ENCODE results near the gene KRTAP12-2. TPM values are rescaled to one million over a fixed set of nuclear protein-coding genes. Genes with fewer than 3 reads are reported as not detected.
"Not testable (repeated sequence)": the region's sequence is repeated elsewhere in the genome, so short reads cannot be mapped to it uniquely, and the experiment has no call there.

KRTAP12-2 gene
- total RNA-seq, 1 experiment from 2014 or later, result not detected

DNA sequence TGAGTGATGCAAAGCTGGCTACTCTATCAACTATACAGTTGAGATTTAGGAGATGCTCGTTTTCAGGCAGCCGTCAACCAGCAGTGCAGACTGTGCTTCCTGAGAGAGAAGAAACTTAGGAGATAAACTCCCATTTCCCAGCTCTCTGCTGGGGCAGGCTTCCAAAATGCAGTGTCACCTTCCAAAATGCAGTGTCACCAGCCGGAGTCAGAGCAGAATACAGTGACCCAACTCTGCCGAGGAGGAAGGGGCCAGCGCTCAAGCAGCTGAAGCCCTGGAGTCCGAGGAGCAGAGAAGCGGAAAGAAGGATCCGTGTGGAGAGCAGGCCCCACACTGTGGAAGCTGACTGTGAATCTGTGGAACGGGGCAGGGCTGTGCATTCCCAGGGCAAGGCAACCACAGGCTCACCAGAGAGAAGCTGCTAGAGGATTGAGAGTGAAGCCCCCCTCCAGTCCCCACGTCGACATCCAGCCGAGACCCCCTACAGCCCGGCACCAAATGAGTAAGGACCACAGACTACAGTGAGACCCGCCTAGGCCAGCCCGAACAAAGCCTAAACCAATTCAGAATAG lies 15.9 kb upstream of the KRTAP12-2 start:
- no peak overlapping the region for H3K4me3 ChIP-seq (ENCODE audit: insufficient read depth, low read depth, low read length)
- DNase-seq, result no peak
- no peaks in the 10 kb centered on the region for H3K36me3 ChIP-seq (replicated peaks; ENCODE audit: control insufficient read depth, insufficient read depth, low read length)
- H3K27me3 ChIP-seq (ENCODE audit: control insufficient read depth, insufficient read depth, low read length), result no peaks in the 10 kb centered on the region

DNA sequence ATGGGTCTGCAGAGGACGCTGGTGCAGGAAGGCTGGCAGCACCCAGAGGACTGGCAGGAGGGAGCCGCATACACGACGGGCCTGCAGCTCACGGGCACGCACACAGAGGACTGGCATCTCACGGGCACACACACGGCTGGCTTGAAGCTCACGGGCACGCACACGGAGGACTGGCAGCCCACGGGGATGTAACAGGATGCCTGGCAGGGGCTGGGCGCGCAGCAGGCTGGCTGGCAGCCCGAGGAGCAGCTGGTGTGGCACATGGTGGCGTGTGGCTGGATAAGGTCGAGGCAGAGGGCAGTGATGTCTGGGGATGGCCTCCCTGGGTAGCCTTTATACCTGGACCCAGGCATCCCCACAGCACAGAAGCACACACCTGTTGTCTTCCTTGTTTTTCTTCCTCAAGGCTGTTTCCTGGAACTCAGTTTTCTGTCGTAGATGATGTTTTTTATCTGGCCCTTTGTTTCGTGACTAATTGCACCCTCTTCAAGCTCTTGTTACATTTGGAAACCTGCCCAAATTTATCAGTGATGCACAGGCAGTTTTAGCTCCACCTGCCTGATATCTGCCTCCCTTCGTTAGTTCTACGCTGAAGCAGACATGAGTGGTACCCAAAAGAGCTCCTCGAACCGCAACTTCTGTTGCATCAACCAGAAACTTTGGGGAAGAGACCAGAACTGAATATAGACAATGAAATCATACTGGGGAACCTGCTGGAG lies 15.3 kb upstream of the KRTAP12-2 start, which contains the start of gene KRTAP12-1:
Gene KRTAP12-1, minus strand, starts transcription at position 303 of the 719 bp plus-strand sequence. Its CDS starts 40 bp downstream, at position 263.
- H3K36me3 ChIP-seq (replicated peaks; ENCODE audit: control insufficient read depth, insufficient read depth, low read length), result no peaks in the 10 kb centered on the region
- DNase-seq, result no peak
- H3K27me3 ChIP-seq (ENCODE audit: control insufficient read depth, insufficient read depth, low read length), result no peaks in the 10 kb centered on the region
- no peak within 1 kb of the TSS for H3K4me3 ChIP-seq (ENCODE audit: insufficient read depth, low read depth, low read length)

DNA sequence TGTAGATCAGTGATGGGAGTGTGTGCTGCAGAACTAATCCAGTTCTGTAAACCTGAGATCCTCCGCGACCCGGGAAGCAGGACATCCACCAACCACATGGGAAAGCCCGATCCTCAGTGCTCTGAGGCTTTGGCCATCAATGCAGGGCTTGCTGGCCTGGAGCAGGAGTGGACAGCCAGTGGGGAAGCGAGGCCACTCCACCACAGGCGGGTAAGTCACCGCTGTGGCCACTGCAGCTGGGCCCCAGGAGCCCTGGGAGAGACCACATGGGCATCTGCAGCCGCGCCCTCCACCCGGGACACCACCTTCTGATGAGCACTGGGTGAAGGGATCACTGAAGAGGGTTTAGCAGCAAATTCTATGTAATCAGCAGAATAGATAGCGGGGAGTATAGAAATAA lies 14.4 kb upstream of the KRTAP12-2 start:
- no peaks in the 10 kb centered on the region for H3K27me3 ChIP-seq (ENCODE audit: control insufficient read depth, insufficient read depth, low read length)
- no peak overlapping the region for H3K4me3 ChIP-seq (ENCODE audit: insufficient read depth, low read depth, low read length)
- DNase-seq, result no peak
- no peaks in the 10 kb centered on the region for H3K36me3 ChIP-seq (replicated peaks; ENCODE audit: control insufficient read depth, insufficient read depth, low read length)

DNA sequence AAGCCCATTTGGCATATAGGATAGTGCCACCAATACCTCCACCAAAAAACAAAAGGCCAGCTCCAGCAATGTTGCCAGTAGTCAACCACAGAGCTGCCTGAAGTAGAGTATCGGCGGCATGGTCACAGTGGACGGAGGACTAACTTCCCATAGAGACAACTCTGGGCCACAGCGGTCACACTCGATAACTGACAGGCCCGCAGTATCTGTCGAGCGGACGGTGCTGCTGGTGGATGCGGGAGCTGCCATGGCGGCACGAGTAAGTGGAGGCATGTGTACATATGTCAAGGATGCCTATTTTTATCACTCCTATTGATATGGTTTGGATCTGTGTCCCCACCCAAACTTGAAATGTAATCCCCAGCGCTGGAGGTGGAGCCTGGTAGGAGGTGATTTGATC lies 11.2 kb upstream of the KRTAP12-2 start:
- no peak overlapping the region for H3K4me3 ChIP-seq (ENCODE audit: insufficient read depth, low read depth, low read length)
- DNase-seq, result no peak
- H3K27me3 ChIP-seq (ENCODE audit: control insufficient read depth, insufficient read depth, low read length), result no peaks in the 10 kb centered on the region
- H3K36me3 ChIP-seq (replicated peaks; ENCODE audit: control insufficient read depth, insufficient read depth, low read length), result no peaks in the 10 kb centered on the region

DNA sequence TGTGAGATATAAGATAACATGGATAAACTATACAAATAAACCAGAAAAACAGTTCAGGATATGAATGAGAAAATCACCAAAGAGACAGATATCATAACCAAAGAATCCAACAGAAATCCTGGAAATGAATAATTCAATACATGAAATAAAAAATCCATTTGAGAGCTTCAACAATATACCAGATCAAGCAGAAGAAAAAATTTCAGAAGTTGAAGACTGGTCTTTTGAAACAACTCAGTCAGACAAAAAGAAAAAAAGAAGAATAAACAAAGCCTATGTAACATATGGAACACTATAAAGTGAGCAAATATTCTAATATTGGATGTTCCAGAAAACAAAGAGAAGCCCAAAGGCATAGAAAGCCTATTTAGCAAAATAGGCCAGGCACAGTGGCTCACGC lies 5.2 kb upstream of the KRTAP12-2 start:
- DNase-seq, result no peak
- Histone ChIP-seq H3K4me3 (ENCODE audit: insufficient read depth, low read depth, low read length) (no peak overlapping the region), H3K27me3 (ENCODE audit: control insufficient read depth, insufficient read depth, low read length) (no peaks in the 10 kb centered on the region), H3K36me3 (replicated peaks; ENCODE audit: control insufficient read depth, insufficient read depth, low read length) (no peaks in the 10 kb centered on the region)

DNA sequence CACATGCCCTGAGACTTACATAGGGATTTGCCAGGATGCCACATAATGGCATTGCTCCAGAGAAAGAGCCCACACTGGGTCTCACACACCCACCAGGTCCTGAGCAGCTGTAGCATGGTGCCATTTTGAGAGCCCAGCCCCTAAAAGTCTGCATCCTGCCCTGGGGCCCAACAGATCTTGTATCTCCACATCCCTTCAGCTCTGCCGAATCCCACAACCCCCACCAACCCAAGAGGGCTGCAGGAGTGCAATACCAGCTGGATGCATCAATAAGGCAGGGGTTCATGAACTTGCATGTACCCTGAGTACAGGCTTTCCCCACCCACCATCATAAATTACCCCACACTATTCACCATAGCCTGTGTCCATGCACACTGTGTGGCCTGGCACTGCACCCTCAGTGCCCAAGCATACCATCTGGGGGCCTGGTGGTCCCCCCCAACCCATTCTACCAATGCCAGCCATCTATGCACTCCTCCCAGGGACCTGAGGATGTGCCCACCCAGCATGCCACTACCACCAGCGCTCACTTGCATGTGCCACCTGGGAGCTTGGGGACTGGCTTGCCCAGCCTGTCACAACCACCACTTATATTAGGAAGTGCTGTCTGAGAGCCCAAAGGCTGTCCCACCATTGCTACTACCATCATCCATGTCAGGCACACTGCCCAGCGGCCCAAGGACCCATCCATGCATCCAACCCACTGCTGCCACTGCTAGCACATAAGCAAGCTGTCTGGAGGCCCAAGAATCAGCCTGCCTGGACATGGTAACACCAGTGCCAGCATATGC lies 4.1 kb upstream of the KRTAP12-2 start:
- Histone ChIP-seq H3K4me3 (ENCODE audit: insufficient read depth, low read depth, low read length) (no peak overlapping the region), H3K36me3 (replicated peaks; ENCODE audit: control insufficient read depth, insufficient read depth, low read length) (no peaks in the 10 kb centered on the region), H3K27me3 (ENCODE audit: control insufficient read depth, insufficient read depth, low read length) (no peaks in the 10 kb centered on the region)
- no peak for DNase-seq

DNA sequence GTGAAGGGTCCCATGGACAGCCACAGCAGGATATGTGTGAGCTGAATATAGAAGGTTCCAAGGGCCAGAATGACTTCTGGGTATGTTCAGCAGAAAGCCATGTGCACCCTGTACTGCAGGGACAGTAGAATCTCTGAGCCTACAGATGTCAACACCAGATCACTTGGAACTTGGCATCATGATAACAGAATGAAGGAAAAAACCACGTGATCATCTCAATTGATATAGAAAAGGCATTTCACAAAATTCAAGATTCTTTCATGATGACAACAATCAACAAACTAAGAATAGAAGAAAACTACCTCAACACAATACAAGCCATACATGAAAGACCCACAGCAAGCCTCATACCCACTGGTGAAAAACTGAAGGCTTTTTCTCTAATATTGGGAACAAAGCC lies 885 bp upstream of the KRTAP12-2 start:
- Histone ChIP-seq H3K36me3 (replicated peaks; ENCODE audit: control insufficient read depth, insufficient read depth, low read length) (no peaks in the 10 kb centered on the region), H3K4me3 (ENCODE audit: insufficient read depth, low read depth, low read length) (no peak overlapping the region), H3K27me3 (ENCODE audit: control insufficient read depth, insufficient read depth, low read length) (no peaks in the 10 kb centered on the region)
- no peak for DNase-seq

DNA sequence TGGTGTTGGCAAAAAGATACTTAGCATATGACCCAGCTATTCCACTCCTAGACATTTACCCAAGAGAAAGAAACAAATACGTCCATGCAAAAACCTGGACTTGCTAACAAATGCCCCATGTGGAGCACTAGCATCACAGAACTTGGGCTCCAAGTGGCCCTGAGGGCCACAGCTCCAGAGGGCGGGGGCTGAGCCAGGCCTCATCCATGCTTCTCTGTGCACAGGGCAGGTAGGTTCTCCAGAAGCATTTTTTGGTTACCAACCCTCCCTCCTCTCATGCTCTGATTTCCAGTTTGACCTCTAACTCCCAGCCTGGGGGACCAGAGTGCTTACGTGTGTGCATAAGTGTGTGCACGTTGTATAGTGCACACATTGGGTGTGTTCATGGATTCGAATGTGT lies 2.0 kb downstream of the KRTAP12-2 start:
- no peaks in the 10 kb centered on the region for H3K36me3 ChIP-seq (replicated peaks; ENCODE audit: control insufficient read depth, insufficient read depth, low read length)
- DNase-seq, result no peak

DNA sequence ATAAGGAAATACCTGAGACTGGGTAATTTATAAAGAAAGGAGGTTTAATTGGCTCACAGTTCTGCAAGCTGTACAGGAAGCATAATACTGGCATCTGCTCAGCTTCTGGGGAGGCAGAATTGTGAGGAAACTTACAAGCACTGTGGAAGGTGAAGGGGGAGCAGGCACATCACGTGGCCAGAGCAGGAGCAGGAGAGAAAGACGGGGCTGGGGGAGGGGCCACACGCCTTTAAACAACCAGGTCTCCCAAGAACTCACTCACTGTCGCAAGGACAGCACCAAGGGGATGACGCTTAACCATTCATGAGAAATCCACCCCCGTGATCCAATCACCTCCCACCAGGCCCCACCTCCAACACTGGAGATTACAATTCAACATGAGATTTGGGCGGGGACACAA lies 5.2 kb downstream of the KRTAP12-2 start:
- not testable (repeated sequence) for H3K27me3 ChIP-seq (ENCODE audit: control insufficient read depth, insufficient read depth, low read length); H3K4me3 ChIP-seq (ENCODE audit: insufficient read depth, low read depth, low read length); H3K36me3 ChIP-seq (replicated peaks; ENCODE audit: control insufficient read depth, insufficient read depth, low read length)
- peak; percentile 57 for DNase-seq

More for the DNA sequence above, 2.0 kb downstream of the KRTAP12-2 start:
- Histone ChIP-seq H3K4me3 (ENCODE audit: insufficient read depth, low read depth, low read length) (no peak overlapping the region), H3K27me3 (ENCODE audit: control insufficient read depth, insufficient read depth, low read length) (no peaks in the 10 kb centered on the region)

DNA sequence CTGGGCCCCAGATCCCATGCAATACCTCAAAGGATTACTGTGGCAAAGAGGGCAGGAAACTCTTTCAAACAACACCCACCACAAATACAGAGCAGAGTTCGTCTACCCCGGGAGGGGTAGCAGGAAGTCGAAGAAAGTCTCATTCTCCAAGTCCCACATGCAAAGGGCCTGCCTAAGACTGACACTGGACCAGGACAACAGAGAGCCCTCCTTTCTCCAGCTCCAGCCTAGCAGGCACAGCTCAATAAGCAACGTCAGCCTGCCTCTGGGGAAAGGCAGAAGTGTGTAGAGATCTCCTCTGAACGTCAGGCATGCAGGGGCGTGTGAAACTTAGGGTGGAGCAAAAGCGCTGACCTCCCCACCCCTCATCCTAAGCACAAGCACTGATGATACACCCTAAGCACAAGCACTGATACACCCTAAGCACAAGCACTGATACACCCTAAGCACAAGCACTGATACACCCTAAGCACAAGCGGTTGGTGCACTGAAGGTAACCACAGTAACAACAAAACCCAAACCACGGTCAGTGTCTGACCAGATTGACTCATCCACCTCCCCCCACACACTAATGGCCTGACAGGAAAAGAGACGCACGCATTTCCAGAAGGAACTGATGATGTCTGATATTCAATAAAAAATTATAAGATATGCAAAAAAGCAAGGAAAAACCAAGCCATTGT lies 7.7 kb downstream of the KRTAP12-2 start:
- DNase-seq, result peak; percentile 46
- no peaks in the 10 kb centered on the region for H3K36me3 ChIP-seq (replicated peaks; ENCODE audit: control insufficient read depth, insufficient read depth, low read length)
- H3K4me3 ChIP-seq (ENCODE audit: insufficient read depth, low read depth, low read length), result no peak overlapping the region
- H3K27me3 ChIP-seq (ENCODE audit: control insufficient read depth, insufficient read depth, low read length), result no peaks in the 10 kb centered on the region

DNA sequence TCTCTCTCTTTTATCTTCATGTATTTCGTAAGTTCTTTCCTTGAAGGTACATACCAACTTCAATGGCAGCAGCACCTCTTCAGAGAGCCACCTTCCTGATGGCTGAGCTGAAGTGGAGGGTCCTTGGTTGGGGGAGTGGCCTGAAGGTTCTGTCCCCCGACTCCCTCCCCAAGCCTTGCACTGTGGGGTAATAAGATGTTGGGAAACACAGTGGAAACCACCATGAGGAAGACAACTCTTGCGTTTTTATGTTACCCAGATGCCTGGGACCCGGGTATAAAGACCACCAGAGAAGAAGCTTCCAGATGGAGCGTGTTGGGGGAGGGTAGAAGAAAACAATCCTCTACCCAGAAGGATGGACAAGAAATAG lies 8.2 kb downstream of the KRTAP12-2 start:
- no peak for DNase-seq
- no peaks in the 10 kb centered on the region for H3K27me3 ChIP-seq (ENCODE audit: control insufficient read depth, insufficient read depth, low read length)
- no peaks in the 10 kb centered on the region for H3K36me3 ChIP-seq (replicated peaks; ENCODE audit: control insufficient read depth, insufficient read depth, low read length)

DNA sequence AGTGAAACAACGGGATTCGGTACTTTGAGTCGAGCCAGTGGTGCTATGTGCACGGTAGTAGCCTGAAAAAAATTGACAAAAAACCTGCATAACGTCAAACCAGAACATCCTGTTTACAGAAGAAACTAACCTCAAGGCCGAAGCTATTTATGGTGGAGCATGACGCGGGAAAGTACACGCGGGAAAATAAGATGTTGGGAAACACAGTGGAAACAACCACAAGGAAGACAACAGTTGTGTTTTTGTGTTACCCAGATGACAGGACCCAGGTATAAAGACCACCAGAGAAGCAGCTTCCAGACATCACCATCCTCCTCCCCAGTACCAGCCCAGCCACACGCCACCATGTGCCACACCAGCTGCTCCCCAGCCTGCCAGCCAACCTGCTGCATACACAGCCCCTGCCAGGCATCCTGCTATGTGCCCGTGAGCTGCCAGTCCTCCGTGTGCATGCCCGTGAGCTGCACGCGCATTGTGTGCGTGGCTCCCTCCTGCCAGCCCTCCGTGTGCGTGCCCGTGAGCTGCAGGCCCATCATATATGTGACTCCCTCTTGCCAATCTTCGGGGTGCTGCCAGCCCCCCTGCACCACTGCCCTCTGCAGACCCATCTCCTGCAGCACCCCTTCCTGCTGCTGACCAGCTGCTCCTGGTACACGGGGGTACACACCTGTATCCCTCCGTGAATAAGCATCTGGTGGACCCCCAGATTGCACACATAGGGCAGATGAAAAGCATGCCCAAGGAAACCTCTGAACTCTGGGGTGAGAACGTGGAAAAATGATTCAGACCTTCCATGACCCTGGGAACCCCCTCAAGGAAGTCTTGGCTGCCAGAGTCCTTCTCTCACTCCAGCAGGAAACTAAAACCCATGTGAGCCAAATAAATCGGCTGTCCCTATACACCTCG lies 8.8 kb downstream of the KRTAP12-2 start, which contains the start of gene KRTAP12-3:
Gene KRTAP12-3, plus strand, starts transcription at position 298 of the 906 bp plus-strand sequence. Its CDS starts 48 bp downstream, at position 346.
- Histone ChIP-seq H3K36me3 (replicated peaks; ENCODE audit: control insufficient read depth, insufficient read depth, low read length) (no peaks in the 10 kb centered on the region), H3K4me3 (ENCODE audit: insufficient read depth, low read depth, low read length) (no peak within 1 kb of the TSS), H3K27me3 (ENCODE audit: control insufficient read depth, insufficient read depth, low read length) (no peaks in the 10 kb centered on the region)
- DNase-seq, result no peak

More for the DNA sequence above, 8.2 kb downstream of the KRTAP12-2 start:
- H3K4me3 ChIP-seq (ENCODE audit: insufficient read depth, low read depth, low read length), result no peak overlapping the region

DNA sequence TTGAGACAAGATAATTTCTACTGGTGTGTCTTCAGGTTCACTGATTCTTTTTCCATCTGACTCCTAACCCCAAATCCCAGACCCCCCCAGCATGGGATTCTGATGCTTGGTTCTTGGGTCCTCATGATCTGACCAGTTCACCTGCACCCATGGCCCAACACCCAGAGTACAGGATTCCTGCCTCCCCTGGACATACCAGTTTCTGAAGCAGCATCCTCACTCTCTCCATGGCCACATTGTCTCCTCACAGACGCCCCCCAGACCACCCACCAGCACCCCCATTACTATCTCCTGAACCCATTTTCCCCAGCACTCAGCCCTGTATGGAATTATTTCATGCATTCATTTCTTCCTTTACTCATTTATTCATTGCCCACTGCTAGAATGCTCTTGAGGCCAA lies 9.9 kb downstream of the KRTAP12-2 start:
- Histone ChIP-seq H3K4me3 (ENCODE audit: insufficient read depth, low read depth, low read length) (no peak overlapping the region), H3K27me3 (ENCODE audit: control insufficient read depth, insufficient read depth, low read length) (no peaks in the 10 kb centered on the region), H3K36me3 (replicated peaks; ENCODE audit: control insufficient read depth, insufficient read depth, low read length) (no peaks in the 10 kb centered on the region)
- DNase-seq, result no peak
